NCI-H446 (cell line): ENCODE results near the gene GLTP.
"Not testable (repeated sequence)": the region's sequence is repeated elsewhere in the genome, so short reads cannot be mapped to it uniquely, and the experiment has no call there.

ENCODE experiments used
- DNase-seq, 2 experiments: peaks; one replicate each; lab custom pipeline; 2025; lab: John Stamatoyannopoulos, UW

GLTP gene

DNA sequence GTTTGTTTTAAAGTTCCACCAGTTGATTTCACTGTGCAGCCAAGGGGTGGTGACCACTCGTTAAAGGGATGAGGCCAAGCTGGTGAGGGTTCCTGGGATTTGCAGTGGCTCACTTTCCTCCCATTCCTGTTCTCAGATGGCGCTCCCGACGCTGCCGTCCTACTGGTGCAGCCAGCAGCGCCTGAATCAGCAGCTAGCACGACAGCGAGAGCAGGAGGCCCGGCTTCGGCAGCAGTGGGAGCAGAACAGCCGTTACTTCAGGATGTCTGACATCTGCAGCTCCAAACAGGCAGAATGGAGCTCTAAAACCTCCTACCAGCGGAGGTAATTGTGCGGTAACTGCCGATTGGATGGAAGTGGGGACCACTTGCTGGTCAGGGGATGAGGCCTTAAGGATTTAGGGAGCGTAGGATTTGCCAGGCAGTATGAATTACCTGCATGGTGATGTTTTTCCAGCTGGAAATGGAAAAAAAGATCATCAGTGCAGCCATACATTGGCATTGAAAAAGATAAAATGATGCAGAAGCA, 22.6 kb upstream of the GLTP start:
- DNase-seq, result no peak

DNA sequence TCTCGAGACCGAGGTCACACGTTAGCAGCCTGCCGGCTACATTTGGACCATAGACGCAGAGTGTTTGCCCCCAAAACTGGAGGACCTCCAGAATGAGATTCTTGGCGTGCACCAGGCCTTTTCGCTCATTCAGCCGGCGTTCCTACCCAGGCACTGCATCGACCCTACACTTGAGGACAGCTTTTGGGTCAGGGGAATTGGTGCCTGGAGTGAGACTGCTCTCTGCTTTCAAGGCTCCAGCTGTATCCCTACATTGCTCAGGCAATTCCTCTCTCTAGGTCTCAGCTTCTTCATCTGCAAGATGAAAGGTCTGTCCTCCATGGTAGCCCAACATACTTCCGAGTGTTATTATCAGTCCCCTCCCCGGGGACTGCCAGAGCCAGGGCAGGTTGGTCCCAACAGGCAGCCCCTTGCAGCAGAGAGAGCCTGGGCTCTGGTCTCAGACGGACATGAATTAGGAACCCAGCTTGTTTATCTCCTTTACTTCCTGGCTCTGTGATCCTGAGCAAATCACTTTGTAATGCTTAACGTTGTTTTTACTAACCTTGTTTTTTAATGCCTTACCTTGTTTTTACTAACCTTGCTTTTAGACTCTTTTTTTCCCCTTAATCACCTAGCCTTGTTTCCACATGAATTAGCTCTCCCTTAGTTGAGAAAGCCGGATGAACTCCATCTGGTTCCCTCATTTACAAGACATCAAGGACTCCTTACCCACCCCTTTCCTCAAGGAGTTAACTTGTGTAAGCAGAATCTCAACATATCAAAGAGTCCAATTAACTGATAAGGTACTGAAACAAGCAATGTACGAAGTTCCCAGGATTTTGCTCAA, 20.6 kb upstream of the GLTP start:
- no peak for DNase-seq

DNA sequence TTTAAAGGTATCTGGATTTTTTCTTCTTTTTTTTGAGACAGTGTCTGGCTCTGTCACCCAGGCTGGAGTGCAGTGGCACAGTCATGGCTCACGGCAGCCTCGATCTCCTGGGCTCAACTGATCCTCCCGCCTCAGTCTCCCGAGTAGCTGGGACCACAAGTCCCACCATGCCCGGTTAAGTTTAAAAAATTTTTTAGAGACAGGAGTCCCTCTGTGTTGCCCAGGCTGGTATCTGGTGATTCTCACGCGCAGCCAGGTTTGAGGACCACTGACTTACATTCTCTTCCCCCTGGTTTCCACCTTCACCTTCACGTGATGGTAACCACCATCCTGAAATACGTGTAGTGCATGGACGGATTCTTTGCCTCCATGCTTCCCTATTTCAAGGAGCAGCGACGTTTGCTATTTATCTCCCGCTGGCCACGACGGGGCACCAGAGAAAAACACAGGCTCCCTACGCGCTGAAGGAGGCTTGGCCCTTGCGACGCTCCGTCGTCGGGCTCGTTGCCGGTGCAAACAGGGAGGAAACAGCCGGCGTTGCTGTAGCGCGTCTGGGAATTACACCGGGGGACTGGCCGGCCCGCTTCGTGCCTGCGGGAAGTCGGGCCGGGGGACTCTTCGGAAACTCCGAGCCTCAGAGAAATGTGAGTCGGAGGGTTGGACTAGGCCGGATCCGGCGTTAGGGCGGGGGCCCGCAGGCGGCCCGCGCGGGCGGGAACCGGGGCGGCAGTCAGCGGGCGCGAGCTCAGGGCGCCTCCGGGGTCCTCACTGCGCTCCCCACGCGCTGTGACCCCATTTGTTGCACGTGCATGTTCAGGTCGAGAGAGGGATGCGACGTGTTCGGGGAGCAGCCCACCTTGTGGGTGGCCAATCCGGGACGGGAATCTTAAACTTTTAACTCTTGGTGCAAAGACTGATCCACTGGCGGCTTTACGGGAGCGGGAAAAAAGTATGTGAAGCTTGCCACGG, 19.7 kb upstream of the GLTP start, which contains the start of gene TCHP:
Gene TCHP (plus strand): TSS at position 492 of the 969 bp plus-strand sequence. CDS start 2,753 bp downstream, outside the sequence.
- DNase-seq, result peak; percentile 47 to 75

DNA sequence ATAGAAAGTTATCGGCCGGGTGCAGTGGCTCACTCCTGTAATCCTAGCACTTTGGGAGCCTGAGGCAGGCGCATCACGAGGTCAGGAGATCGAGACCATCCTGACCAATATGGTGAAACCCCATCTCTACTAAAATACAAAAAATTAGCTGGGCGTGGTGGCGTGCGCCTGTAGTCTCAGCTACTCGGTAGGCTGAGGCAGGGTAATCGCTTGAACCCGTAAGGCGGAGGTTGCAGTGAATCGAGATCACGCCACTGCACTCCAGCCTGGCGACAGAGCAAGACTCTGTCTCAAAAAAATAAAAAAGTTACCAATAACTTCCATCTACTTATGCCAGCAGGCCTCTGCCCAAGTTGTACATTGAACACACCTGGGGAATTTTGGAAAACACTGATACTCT, 19.0 kb upstream of the GLTP start:
- not testable (repeated sequence) for DNase-seq

DNA sequence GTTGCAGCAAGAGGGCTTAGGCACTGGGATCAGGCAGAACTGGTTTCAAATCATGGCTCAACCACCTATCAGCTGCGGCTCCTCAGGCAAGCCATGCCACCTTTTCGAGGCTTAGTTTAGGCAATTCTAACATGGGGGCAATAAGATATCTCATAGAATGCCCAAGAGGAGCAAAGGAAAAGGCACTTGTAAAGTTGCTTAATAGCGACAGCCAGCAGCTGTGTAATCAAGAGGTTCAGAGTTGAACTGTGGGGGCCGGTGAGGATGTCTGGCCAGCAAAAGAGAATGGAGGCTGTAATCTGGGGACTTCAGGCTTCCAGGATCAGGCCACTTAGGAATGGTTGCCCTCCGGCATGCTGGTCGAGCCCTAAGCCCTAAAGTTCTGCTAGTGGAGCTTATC, 16.7 kb upstream of the GLTP start:
- no peak for DNase-seq

DNA sequence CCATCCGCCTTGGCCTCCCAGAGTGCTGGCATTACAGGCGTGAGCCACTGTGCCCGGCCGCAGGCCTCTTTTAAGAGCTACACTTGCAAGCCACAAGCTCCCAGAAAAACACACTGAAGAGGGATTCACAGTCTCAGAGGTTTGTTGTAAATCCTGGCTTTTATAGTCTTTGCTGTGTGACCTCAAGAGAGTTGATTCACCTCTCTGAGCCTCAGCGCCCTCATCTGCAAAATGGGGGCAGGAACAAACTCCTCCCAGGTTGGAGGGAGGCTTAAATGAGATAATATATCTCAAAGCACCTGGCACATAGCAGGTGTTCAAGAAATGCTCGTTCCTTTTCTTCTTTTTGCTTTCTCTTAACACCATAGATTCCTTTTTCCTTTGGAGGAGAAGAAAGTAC, 15.8 kb upstream of the GLTP start:
- no peak for DNase-seq

DNA sequence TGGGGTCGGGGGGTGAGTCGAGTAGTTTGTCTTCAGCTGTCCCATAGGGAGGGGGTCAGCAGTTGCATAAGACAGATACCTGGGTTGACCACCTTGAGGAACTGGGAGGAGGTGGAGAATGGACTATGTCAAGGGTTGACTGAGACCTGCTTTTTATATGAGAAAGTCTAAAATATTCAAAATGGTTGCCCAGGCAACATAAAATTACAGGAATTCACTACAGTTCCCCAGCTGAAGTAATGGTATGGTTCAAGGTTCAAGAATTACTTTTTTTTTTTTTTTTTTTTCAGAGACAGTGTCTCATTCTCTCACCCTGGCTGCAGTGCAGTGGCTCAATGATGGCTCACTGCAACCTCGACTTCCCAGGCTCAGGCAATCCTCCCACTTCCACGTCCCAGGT, 14.6 kb upstream of the GLTP start:
- DNase-seq, result no peak

DNA sequence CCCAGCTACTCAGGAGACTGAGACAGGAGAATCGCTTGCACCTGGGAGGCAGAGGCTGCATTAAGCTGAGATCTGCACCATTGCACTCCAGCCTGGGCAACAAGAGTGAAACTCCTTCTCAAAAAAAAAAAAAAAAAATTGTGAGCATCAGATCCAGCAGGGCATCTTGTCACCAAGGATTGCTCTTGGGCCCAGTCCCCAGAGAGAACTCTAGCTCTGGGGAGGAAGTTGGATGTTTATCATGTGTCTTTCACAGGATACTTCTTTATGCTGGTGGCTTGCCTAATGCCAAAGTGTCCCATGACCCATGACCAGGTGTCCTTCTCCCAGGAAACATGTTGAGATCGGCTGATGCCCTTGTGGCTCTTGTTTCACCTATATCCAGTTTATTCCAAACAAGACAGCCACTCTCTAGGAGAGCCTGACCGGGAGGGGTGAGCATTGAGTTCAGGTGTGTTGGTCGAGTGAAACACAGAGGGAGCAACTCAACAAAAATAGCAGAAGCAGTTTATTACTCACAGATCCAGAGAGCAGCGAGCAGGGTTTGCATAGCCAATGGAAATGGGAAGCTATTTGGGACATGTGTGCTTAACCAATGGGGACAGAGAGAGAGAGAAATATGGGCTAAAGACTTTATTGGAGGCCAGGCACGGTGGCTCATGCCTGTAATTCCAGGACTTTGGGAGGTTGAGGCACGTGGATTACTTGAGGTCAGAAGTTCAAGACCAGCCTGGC, 13.1 kb upstream of the GLTP start:
- DNase-seq, result no peak

DNA sequence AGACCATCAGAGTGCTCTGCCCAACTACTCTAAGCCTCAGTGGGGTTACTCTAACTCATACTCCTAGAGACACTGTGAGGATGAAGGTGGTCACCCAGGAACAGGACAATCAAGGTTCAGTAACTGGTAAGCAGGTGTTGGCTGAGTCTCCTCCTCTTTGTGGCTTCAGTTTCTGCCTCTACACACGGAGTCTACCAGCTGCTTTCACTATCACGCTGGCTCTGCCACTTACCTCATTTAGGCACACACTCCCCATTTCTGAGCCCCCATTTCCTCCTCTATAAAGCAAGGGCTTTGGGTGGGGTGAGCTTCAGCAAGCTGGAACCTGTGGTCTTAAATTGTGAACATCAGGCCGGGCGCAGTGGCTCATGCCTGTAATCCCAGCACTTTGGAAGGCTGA, 12.4 kb upstream of the GLTP start:
- no peak for DNase-seq

DNA sequence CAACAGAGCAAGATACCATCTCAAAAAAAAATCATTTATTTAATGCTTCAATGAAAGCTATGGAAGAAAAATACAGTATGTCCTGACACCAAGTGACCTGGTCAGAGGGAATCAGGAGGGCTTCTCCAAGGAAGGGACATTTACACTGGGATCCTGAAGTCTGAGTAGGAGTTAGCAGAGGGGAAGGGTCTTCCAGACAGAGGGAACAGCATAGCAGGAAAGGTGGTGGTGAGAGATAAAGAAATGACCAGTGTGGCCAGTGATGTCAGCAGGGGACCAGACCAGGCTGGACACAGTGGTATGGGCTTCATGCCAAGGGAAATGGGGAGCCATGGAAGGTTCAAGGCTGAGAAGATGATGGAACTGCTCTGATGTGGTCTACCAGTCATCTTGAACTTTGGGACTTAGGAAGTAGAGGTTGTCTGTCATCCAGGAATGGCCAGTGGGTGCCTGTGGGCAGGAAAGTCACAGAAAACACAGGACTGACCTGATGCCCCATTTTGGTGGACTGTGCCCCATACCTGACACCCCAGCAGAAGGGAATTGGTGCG, 11.9 kb upstream of the GLTP start:
- no peak for DNase-seq

DNA sequence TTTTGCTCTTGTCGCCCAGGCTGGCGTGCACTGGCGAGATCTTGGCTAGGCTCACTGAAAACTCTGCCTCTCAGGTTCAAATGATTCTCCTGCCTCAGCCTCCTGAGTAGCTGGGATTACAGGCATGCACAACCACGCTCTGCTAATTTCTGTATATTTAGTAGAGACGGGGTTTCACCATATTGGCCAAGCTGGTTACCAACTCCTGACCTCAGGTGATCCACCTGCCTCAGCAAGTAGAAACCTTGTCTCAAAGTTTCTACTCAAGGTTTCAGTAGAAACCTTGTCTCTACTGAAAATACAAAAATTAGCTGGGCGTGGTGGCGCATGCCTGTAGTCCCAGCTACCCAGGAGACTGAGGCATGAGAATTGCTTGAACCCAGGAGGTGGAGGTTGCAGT, 11.4 kb upstream of the GLTP start:
- DNase-seq, result not testable (repeated sequence)

DNA sequence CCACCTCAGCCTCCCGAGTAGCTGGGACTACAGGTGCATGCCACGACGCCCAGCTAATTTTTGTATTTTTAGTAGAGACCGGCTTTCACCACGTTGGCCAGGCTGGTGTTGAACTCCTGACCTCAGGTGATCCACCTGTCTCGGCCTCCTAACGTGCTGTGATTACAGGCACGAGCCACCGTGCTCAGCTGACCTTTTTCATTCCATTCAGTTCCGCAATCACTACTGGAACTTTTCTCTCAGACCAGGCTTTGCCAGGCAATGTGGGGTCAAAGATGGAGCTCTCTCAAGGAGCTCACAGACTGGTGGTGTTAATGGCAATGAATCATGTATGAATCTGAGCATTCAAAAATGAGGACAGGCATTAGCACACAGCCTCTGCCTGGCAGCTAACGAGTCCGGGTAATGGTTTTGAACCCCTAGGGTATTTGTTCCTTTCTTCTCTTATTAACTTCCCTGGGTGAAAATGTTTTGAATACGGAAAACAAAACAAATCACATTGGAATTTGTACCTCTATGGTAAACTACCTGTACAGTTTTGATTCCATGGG, 10.4 kb upstream of the GLTP start:
- peak in 1 of 2 experiments; percentile 18 for DNase-seq

DNA sequence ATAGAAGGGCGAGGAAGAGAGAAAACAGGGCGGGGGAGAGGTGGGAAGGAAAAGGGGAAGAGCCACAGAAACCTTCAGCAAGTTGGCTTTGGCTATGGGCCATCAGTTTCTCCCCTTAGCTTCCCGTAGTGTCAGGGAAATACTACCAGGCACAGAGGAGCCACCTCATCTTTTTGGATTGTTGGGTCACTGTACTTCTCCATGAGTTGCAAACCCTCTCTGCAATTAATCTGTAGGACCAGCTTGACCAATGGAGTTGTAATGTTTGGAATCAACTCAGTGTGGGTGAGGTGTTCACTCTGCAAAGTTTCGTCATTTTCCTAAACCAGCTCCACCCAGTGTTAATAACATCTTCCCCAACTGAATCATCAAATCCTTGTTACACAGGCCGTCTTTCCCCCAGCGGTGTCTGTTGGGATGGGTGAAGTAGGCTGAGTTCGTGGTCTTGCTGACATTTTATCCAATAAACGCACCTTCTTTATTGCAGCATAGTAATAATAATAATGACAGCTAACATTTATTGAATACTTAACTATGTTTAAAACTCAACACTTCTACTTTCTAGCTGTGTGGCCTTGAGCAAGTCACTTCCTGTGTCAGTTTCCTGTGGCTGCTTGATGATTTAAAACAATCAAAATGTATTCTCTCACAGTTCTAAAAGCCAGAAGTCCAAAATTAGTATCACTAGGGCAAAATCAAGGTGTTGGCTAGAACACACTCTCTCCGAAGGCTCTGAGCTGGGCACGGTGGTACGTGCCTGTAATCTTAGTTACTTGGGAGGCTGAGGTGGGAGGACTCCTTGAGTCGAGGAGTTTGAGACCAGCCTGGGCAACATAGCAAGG, 8.1 kb upstream of the GLTP start:
- DNase-seq, result no peak

DNA sequence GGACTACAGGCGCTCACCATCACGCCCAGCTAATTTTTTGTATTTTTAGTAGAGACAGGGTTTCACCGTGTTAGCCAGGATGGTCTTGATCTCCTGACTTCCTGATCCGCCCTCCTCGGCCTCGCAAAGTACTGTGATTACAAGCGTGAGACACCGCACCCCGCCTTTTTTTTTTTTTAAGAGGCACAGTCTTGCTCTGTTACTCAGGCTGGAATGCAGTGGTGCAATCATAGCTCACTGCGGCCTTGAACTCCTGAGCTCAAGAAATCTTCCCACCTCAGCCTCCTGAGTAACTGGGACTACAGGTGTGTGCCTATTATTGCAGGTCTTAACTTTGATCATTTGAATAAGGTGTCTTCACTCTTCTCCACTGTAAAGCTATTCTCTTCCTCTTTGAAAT, 5.3 kb upstream of the GLTP start:
- no peak for DNase-seq

DNA sequence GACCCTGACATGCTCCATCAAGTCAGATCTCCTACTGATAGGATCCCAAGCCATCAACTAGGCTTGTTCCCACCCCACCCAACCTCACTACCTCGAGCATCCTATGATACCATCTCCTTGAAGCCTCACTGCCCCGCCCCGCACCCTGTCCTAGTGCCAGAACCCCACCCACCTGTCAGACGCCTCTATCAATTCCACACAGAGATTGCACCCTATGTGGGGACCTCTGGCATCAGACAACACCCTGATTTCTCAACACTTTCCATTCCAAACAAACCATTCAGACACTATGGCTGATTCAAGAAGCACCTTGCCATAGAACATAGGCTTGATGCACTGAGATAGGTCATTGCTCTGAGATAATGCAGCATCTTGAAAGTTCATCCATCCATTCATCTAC, 3.1 kb upstream of the GLTP start:
- no peak for DNase-seq

DNA sequence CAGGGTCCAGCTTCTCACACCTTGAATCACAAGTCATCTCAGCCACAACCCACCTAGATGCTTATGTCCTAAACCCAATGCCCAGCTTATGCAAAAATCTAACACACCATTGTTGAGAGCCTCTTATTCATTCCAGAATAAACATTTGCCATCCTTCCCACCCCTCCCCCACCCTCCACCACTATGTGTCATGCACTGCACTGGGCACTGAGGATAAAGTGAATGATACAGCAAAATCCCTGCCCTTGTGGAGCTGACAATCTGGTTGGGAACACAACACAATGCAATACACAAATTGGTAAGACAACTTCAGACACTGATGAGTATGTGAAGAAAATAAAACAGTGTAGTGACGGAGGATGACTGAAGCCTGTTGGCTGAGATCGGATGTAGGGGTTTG, 1.4 kb upstream of the GLTP start:
- DNase-seq, result no peak

DNA sequence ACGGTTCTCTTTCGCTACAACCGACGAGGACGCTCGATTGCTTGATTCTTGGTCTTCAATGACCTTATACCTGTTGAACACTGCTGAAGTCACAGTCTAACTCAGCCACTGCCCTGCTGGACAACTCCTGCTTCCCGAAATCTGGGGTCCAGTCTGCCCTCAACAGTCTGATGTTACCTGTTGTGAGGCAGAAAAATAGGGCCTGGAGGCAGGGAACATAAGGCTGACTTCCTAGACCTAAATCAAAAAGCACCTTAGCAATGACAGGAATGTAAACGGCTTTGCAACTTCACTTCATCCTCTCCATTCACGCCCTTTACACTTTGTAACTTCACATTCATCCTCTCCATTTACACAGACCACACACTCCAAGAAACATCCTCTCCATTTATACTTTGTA, 597 bp upstream of the GLTP start:
- no peak for DNase-seq

DNA sequence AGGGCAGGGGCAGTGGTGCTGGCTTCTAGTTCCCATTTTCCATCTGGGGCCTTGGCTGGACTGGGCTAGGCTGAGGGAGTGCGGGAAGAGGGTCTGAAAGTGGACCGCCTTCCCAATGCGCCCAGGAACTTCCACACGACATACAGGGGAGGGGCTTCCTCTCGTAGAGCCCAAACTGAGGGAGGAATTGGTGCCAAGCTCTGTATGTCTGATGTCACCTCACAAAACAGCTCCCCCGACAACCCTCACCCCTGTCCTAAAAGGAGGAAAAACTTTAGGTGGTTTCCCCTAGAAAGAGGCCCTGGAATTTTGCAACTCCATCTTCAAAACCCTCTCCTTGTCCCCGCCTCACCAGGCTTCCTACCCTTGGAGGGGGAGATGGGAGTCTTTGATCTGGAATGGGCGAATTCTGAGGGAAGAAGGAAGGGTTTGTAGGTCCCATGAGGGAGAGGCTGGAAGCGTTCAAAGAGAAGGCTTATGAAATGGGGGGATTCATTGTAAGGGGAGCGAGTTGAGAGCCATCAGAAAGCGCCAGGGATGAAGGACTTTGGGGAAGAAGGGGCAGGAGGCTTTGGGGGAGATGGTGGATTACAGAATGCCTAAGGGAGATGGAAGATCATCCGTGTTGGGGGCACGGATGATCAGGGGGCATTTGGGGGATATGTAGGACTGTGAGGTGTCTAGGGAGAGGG, 844 bp downstream of the GLTP start:
- peak in 1 of 2 experiments; percentile 15 for DNase-seq

DNA sequence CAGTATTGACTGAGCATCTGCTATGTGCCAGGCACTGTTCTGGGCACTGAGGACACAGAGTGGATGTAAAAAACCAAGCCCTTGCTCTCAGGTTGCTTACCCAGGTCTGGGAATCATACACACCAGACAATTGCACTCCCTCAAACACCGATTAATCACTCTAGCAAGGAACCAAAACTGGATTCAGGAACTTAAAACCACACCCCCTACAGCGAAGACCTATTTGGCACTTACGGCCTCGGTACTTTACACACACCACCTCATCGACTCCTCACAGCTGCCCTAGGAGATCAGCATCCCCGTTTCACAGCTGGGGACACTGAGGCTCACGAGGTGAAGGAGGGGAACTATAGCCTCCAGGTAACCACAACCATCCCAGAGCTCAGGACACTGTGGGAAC, 1.6 kb downstream of the GLTP start:
- no peak for DNase-seq

DNA sequence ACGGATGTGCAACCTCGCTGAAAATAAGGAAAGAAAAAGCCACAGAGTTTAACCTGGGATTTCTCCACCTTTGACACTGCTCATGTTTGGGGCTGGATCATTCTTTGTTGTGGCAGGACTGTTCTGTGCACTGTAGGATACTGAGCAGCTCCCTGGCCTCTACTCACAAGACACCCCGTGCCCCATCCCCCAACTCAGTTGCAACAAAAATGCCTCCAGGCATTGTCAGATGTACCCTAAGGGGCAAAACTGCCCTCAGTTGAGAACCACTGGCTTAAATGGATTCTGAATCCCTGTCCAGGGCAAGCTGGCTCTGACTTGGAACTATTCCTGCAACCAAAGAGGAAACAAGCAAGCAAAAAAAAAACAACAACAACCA, 2.1 kb downstream of the GLTP start:
- DNase-seq, result no peak
